Umbilical cord (tissue), 2 donors: ENCODE data around the gene TTLL4. TPM values are rescaled to one million over a fixed set of nuclear protein-coding genes. Genes with fewer than 3 reads are reported as not detected.
A peak's percentile ranks its signal among the peaks of the same experiment; 100 is the strongest.

Source experiments
- DNase-seq: peaks from one replicate; pipeline ENCODE4 v3.0.0-alpha.2; 2015; ENCODE audit warnings: low spot score
- total RNA-seq: library from RNA; depleted of rRNA; stranded (reverse); fragments of >200 nt; gene quantifications from one replicate; pipeline ENCODE4 v1.2.3, GENCODE V29; 2014; ENCODE audit warnings: low replicate concordance; ENCODE audit not compliant: insufficient read depth

Gene TTLL4
- total RNA-seq, 1 donor from 2014 or later, result 2.4 TPM

DNA sequence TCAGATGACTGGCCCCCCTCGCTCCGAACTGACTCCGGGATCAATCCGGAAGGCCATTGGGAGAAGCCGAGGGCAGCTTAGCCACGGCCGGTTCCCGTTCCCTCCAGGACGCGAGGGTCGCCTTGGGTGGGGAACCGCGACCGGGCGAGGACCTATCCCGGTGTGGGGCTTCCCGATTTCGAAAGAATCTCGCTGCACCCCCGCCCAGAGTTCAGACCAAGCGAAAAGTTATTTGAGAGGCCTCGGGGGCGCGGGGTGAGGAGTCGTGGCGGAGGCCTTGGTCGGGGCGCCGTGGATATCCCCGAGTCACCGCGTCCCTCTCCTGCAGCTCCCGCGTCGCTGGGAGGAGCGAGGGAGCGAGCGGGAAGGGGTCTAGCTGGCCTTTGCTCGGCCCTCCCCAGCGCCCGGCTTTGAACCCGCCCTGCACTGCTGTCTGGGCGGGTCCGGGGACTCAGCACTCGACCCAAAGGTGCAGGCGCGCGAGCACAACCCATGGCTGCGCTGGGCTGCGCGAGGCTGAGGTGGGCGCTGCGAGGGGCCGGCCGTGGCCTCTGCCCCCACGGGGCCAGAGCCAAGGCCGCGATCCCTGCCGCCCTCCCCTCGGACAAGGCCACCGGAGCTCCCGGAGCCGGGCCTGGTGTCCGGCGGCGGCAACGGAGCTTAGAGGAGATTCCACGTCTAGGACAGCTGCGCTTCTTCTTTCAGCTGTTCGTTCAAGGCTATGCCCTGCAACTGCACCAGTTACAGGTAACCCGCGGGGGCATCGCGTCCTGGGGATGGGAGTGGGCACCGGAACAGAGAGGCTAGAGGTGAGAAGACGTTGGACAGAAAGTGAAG lies 71.3 kb downstream of the TTLL4 start, which contains the start of gene CYP27A1:
CYP27A1 (plus strand) TSS at position 457 of the 837 bp plus-strand sequence; CDS start at position 493, 36 bp downstream.
- DNase-seq, result peak; percentile 66

DNA sequence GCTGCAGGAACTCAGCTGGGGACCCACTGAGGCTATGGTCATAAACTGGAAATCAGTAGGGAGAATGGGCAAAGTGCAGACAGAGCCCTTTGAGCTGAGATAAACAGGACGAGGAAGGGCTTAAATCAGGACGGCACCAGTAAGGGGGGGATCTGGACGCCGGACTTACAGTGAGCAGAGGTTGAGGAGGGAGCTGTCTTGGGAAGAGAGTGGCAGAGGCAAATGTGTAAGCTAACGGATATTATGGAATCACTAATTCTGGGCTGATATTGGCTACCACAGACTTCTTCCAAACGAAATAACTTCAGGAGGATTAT lies 71.9 kb downstream of the TTLL4 start:
- DNase-seq, result peak; percentile 29

DNA sequence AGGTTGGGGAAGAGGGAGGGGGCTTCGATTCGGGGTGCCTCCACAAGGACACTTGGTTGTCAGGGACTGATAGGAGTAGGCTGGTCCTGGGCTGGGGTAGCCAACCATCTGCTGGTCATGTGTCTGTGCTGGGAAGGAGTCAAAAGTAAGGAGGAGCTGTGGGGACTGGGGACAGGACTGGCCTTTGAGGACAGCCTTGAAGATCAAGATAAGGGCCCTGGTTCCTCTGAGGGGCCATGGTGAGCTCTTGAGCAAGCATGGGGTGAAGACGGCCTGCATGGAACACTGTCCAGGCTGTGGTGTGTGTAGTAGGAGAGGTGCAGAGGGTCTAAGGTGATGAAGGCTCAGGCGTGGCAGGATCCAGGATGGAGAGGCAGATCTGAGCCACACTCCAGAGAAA lies 73.1 kb downstream of the TTLL4 start:
- DNase-seq, result no peak

DNA sequence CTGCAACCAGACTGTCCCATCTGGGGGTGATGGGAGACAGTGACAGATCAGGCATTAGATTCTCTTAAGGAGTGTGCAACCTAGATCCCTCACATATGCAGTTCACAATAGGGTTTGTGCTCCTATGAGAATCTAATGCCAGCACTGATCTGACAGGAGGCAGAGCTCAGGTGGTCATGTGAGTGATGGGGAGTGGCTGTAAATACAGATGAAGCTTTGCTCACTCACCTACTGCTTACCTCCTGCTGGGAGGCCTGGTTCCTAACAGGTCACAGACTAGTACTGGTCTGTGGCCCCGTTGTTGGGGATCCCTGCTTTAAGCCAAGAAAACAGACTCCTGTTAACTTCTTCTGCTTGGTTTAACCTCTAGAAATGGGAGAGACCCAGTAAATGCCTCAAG lies 74.5 kb downstream of the TTLL4 start:
- no peak for DNase-seq

DNA sequence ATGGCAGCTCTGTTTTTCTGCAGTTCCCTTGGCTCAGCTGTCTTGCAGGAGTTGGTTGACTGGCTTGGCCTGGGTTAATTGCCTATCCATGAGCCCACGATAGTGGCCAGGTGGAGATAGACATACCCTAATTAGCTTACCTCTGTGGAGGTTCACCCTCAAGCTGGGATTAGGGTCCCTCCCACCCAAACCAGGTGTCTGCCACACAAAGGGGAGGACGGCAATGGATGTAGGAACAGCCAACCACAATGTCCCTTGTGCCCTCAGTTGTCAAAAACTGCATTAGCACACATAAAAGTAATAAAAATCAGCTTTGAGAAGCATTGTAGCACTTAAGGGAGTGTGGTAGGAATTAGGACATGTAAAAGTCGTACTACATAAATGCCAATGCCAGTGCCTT lies 75.5 kb downstream of the TTLL4 start:
- no peak for DNase-seq

DNA sequence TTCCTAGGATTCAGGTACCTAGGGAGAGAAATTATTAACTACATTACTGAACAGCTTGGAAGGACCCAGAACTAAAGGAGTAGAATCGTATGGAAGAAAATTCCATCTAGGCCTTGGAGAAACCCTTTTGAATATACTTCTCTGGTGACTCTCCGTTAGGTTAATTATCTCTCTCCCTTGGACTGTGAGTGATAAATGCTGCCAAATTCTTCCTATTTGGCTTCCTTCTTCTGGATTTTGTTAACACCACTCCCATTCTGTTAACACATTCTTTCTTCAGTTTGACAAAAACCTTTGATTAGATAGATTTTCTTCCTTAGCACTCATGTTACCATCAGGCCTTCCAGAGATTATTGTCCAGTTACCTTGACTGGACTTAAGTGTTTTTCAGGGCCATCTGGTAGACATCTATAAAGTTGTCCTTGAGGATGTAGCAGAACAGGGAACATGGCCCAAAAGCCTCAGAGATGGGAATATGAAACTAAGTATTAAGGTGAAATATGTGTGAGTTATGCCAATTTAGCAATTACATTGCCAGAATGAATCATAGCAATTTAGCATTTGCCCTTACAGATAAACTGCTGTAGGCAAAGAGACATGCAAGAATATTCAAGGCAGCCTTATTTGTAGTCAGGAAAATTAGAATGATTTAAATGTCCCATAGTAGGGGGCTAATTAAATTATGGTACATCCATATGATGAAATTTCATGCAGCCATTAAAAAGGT lies 78.1 kb downstream of the TTLL4 start:
- DNase-seq, result no peak

DNA sequence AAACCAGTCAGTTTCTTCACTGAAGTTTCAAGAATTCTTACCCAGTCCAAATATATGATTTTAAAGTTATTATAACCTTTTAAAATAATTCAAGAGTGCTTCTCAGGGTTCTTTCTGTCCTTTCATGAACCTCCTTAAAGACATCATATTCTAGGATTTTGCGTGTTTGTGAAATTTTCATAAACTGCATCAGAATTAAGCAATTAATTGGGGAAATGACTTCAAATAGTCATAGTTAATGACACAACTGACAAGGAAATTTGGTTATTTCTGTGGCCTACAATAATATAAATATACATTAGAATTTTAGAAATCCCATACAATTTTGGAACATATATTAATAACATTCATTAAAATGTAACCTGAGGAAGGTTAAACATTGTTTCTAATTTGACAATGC lies 81.8 kb downstream of the TTLL4 start:
- no peak for DNase-seq

DNA sequence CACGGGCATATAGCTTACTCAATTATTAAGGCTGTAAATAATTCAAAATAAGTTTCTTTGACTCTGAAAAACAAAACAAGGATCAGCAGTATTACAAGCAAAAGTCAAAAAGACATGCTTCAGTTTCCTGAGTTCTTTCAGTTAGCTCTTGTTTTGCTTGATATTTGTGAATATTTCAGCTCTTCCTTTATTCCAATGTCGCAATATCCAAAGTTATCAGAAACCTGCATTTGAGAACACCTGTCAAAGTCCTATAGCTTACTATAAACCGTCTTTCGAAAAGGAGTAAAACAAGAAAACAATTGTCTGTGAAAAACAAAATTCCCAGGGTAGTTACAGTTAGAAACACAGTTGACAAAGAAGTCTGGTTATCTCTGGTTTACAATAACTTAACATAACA lies 86.1 kb downstream of the TTLL4 start:
- DNase-seq, result no peak

DNA sequence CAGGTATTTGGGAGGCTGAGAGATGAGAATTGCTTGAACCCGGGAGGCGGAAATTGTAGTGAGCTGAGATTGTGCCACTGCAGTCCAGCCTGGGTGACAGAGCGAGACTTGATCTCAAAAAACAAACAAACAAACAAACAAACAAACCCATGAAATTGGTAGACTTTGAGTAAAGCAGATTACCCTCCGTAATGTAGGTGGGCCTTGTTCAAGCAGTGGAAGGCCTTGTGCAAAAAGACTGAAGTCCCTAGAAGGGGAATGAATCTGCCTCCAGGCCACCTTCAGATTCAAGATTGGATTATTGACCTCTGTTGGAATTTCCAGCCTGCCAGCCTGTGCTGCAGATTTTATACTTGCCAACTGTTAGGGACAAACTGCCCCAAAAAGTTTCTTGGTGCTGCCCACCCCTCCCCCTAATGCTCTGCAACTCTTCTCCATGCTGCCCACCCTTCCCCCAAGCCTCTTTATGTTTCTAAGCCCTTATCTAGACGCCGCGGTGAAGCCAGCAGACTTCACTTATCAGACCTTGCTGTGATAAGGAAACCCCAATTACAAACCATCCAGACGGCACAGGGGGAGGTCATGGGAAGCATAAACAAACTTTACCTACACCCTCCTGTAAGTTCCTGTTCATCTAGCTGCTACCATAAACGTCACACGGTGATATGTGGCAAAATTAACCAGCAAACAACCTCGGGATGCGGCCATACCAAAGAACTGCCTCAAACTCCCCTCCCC lies 88.3 kb downstream of the TTLL4 start:
- peak; percentile 45 for DNase-seq

DNA sequence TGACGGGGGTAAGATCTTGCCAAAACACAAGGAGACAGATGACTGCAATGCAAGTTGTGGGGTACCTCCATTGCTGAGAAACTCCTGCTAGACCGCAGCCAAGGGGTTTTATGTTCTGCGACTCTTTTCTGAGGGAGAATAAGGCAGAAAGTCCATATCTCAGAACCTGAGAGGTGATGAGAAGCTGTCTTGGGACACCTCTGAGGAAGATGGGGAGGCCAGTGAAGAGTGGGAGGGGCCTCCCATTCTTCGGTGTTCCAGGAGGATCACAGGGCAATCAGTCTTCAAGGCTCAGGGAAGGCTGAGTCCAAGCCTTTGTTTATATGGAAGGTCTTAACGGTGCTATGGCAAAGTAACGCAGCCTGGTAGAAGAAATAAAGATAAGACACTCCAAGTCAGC lies 89.4 kb downstream of the TTLL4 start:
- DNase-seq, result no peak

DNA sequence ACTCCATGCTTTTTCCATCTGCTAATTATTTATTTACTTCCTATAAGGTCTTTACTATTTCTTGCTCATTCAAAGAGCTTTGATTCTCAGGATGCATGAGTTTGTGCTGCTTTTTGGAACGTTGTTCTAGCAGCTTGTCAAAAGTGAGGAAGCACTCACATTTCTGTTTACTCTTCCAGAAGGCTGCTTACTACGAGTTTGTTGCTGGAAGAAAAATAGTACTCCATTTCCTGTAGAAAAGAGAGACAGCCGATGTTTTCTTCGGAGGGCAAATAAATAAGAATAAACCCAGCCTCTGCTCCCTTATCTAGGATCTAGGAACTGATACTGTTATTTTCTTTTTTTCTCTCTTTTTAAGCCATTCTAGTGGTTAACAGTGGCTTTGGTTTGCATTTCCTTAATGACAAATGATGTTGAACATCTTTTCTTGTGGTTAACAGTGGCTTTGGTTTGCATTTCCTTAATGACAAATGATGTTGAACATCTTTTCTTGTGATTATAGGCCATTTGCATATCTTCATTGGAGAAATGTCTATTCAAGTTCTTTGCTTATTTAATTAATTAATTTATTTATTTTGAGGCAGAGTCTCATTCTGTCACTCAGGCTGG lies 91.9 kb downstream of the TTLL4 start:
- no peak for DNase-seq

DNA sequence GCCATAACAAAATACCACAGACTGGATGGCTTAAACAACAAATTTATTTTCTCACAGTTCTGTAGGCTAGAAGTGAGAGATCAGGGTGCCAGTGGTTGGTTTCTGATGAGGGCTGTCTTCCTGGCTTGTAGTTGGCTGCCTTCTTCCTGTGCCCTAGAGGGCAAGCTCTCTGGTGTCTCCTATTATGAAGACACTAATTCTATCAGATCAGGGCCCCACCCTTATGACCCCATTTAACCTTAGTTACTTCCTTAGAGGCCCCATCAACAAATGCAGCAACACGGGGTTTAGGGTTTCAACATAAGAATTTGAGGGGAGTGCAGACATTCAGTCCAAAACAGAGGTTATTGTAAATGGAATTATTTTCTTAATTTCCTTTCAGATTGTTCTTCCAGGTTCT lies 94.2 kb downstream of the TTLL4 start:
- no peak for DNase-seq

Other genes starting within 250 kb of the TTLL4 start
- 46.0 TPM for gene USP37, start 142.5 kb upstream of the TTLL4 start, total RNA-seq
- gene CNOT9, start 142.0 kb upstream of the TTLL4 start, total RNA-seq, result 20.0 TPM
- gene PLCD4, start 102.9 kb upstream of the TTLL4 start, total RNA-seq, result 7.2 TPM
- 5.1 TPM for gene ZNF142, start 51.2 kb upstream of the TTLL4 start, total RNA-seq
- 21.4 TPM for gene BCS1L, start 51.2 kb upstream of the TTLL4 start, total RNA-seq
- 9.9 TPM for gene RNF25, start 38.8 kb upstream of the TTLL4 start, total RNA-seq
- 21.9 TPM for gene STK36, start 38.7 kb upstream of the TTLL4 start, total RNA-seq
- 13.2 TPM for gene CYP27A1, start 71.3 kb downstream of the TTLL4 start, total RNA-seq
- not detected for gene PRKAG3, start 121.0 kb downstream of the TTLL4 start, total RNA-seq
- 3.9 TPM for gene WNT6, start 149.0 kb downstream of the TTLL4 start, total RNA-seq
- gene WNT10A, start 170.0 kb downstream of the TTLL4 start, total RNA-seq, result 3.6 TPM
- not detected for gene CDK5R2, start 248.8 kb downstream of the TTLL4 start, total RNA-seq